GM19238 (cell line): Measurements from ENCODE around the gene PDE7B.
"Not testable (repeated sequence)": the region's sequence is repeated elsewhere in the genome, so short reads cannot be mapped to it uniquely, and the experiment has no call there.

ENCODE experiments used
- DNase-seq: peaks from one replicate; pipeline ENCODE4 v3.0.0; 2011; ENCODE audit warnings: low spot score; ENCODE audit not compliant: insufficient read length

The PDE7B gene

DNA sequence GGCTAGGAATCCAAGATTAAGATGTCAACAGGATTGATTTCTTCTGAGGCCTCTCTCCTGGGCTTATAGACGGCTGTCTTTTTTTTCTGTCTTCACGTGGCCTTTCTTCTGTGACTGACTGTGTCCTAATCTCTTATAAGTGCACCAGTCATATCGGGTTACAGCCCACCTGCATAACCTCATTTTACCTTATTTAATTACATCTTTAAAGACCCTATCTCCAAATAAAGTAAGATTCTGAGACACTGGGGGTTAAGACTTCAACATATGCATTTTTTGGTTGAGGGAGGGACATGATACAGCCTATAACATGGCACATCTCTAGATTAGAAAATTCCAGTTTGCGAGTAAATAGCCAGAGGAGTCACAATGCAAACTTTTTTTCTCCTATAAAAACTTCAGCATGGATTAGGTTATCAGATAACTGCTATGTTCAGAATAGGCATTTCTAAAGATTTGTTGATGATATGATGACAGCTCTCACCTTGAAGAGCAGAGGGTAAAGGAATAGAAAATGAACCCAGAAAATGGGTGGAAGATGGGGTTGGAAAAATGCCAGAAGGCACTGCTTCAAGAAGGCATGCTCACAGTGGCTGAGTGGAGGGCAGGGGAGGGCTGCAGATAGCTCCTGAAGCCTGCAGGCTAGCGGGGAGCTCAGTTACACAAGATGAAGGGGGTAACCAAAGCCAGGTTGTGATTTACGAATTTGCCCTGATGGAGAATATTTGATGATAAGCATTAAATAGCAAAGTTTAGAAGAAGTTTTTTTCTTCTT is 8.7 kb upstream of the PDE7B start:
- no peak for DNase-seq

DNA sequence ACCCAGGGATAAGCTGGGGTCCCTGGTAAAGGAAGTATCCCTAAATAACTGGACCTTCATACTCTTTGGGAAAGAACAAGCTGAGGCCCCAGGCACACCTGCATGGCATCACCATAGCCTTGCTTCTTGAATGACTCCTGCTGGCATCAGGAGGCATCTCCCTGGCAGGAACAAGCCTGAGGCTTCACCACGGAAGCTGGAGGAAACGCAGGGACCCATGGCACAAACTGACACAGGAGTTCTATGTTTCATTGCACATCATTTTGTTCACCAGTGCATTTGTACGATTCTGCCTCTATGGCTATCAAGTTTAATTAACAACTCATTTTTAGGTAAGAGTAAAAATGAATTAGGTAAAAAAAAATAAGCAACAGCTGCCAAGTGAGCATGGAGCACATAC is 619 bp upstream of the PDE7B start:
- no peak for DNase-seq

DNA sequence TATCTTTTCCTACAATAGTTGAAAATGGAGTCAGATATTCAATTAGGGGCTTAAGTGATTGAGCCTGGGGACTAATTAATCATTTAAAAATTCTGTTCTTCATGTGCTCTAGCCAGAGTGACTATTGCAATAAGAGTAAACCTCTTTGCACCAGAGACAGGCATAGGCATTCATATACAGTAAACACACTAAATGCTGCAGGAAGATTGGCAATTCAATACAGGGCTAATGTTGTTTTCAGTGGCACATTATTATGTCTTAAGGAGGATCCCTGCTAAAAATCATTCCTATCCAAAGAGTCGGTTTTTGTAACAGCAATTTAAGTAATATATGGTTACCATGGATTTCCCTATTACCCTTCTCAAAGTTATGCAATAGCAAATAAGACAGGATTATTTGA is 1.2 kb downstream of the PDE7B start:
- no peak for DNase-seq

DNA sequence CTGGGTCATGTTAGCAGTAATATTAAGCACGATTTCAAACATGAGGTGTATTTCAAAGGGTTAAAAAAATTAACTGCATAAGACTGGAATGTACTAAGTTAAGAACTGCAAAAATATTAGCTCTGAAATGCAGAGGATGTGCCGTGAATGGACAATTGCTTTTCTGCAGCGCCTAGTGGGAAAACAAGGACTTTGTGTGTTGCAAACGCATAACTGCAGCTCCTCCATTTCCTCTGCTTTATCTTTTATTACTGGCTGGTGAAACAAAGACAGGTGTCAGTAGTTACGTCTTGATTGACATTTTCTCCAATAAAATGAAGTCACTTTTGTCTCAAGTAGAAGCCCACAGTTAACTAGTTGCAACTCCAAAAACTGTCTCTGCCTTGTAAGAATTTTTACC is 1.7 kb downstream of the PDE7B start:
- no peak for DNase-seq

DNA sequence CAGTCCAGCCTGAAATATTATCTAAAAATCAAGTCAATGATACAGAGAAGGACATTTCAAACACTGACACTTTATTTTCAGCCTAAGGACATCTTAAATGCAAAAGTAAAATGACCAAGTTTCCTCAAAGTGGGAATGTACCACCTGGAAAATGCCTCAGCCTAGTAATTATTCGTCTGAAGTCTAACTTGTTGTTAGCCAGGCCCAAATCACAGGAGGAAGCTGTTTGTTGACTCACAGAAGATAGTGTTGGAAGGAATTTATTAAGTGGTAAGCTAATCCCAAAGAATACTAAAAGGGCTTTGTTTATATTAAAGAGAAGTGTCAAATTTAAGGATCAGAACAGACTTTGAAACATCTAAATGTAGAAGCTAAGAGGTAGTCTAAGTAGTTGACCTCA is 2.5 kb downstream of the PDE7B start:
- no peak for DNase-seq

DNA sequence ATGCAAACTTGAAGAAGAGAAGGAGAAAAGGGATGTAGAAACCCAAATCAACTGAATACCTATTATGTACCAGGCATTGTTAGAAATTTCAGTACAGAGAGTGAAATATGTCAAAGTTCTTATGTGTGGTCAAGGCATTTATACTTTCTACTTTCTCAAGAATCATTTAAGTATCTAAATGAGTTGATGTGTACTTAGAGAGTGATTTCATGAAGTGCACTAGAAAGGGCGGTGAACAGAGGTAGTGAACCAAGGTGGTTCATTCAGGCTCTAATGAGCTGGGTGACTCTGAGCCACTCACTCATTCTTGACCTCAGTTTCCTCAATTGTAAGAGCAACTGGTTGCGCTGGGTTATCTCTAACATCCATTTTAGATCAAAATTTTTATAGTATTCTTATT is 3.3 kb downstream of the PDE7B start:
- no peak for DNase-seq

DNA sequence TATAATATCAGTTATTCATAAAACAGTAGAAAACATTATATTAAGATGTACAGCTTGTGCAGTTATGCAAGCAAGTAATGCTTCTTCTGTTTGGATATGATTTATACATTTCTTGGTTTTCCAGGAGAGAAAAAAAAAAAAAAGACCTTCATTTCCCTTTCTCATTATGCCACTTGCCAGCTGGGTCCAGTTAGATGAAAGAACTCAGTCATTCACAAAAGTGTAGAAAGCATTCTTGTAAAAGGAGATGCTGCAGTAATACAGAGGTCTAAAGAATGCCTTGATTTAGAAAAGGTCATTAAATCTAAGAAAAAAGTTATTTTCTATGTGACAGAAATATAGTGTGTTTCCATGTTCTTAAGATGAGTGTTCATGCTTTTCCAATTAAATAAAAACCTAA is 7.4 kb downstream of the PDE7B start:
- DNase-seq: no peak

DNA sequence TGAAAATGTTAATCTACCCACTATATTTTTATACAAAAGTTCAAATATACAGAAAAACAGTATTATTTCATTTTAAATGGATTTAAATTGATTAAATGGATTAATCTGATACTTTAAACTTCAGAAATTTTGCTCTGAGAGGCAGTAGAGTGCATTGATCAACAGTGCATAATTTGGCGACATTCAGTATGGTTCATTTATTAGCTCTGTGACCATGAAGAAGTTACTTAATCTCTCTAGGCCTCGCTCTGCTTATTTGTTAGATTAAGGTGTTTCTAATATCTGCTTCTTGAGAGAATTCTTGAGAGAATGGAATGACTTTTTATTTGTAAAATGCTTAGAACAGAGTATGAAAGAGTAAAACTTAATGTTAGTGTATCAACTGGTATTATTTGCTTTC is 8.9 kb downstream of the PDE7B start:
- DNase-seq: no peak

DNA sequence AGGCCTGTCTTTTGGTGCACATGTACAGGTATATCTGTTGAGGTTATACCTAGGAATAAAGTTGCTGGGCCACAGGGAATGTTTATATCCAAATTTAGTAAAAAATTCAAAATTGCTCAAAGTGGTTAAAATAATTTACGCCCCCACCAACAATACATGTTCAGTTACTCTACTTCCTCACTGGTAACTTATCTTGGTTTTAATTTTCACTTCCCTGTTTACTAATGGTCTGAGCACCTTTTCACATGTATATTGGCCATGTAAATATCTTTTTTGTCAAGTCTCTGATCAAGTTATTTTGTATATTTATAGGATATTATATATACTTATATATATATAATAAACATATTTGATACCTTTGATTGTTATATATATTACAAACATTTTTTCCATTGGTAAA is 9.7 kb downstream of the PDE7B start:
- DNase-seq: no peak

DNA sequence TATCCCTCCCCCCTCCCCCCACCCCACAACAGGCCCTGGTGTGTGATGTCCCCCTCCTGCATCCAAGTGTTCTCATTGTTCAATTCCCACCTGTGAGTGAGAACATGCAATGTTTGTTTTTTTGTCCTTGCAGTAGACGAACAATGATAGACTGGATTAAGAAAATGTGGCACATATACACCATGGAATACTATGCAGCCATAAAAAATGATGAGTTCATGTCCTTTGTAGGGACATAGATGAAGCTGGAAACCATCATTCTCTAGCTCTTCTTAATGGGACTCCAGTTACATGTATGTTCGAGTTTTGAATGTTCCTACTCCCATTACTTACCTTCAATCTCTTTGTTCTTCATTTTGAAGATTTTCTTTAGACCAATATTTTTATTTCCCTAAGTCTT is 13.4 kb downstream of the PDE7B start:
- not testable (repeated sequence) for DNase-seq

DNA sequence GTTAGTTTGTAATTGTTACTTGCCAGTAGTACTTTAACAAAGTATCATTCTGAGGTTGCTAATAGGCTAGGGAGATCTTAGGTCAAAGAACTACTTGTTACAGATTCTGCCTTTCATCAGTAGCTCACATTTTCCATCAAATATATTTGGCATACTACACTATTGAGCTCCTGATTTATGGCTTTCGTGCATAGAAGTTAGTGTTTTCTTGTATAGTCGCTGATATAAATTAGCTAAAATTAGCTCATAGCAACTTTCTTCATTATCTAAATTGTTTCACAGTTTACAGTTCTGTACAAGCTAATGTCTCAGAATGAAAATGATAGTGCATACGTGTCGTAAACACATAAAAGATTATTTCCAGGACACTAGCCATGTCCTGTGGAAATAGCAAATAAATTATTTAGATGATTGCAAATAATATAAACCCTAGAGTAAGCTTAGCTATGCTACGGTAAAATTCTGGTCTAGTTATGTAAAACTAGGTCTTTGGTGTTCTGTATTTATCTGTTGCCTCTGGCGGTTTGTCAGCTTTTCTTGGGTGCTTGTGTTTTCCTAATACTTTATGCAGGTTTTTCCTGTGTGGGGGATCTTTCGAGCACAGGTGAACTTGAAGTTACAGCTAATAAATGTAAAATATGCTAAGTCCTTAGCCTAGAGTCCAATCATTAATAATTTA is 15.1 kb downstream of the PDE7B start:
- DNase-seq: no peak

DNA sequence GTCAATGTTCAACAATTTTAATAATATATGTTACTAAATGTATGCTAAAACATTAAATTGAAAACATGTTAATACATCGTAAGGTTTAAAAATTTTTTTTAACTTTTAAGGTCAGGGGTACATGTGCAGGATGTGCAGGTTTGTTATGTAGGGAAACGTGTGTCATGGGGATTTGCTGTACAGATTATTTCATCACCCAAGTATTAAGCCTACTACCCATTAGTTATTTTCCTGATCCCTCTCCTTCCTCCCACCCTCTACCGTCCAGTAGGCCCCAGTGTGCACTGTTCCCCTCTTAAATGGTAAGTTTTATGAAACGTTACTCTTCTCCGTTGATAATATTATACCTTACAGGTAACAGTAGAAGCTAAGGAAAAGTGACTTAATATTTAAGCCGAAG is 15.8 kb downstream of the PDE7B start:
- DNase-seq: no peak

DNA sequence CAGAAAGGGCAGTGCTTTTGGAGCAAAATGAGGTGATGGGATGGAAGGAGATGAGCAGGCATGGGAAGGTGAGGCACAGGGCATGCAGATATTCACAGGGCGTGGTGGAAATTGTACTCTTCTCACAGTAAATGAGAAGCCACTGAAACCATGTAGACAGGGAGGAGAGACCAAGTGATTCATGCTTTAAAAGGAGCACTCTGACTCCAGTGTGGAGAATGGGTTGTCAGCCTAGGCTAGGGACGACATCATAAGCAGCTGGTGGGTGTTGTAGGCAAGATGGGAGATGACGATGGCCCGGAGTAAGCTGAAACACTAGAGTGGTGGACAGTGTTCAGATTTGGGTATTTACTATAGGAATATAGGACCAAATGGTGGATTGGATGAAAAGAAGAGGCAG is 18.4 kb downstream of the PDE7B start:
- no peak for DNase-seq

DNA sequence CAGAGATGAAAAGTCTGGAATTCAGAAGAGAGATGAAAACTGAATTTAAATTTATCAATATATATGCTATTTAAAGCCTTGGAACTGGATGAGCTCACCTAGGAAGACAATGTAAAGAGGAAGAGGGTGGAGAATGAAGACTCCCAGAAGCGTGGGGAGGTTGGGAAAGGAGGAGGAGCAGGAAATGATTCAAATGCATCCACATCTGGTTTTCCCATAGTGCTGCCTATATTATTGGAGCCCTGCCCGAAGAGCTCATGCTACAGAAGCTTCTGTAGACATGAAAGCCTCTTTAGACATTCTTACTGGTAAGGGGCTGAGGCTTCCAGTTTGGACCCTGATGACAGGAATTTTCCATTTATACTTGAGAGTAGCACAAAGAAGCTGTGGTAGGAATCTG is 19.2 kb downstream of the PDE7B start:
- DNase-seq: no peak

DNA sequence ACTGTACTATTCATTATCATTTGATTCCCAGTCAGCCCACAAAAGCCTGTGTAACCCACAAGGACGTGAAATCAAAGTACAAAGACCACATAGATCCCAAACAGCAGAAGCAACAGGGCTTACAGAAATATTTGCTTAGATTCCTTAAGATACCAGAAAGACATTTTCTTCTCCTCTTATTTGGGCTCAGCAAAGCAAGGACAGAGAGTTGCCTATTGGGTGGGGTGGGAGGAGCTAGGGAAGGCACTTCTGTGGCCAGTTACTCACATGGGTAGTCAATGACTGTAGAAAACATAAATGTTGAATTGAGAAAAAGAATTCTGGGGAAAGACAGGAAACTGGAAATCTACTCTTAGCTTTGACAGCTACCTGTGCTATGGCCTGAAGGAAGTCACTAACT is 19.8 kb downstream of the PDE7B start:
- DNase-seq: no peak

DNA sequence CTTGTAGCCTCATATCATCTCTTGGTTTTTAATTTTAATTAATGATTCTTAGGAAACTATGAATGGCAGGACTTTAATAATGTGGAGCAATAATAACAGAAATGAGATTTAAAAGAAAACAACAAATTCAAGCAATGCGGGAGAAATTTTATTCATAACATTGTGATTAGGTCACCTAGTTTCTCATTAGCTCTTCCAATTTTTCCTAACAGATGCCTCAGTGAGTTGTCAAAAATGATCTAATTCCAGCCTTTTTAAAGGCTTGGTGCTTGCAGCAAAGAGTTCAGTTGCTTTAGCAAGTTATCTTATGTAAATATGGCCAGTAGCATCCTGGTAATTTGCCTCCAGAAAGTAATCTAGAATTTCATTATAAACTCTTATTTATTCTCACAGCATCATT is 20.4 kb downstream of the PDE7B start:
- DNase-seq: no peak

DNA sequence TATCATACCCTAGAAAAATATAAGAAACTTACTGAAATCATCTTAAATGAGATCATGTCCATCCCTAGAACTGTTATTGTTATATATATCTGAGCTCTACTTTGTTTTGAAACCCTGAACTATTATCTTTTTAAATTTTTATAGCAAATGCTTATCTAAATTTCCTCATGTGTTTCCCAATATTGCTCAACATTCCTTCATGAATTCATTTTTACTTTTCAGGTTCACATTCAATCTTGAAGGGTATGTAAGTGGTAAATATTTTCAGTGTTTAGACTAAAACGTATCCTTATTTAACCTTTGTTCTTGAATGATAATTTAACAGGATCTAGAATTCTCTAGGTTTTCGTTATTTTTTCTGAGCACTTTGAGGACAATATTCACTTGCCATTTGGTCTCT is 23.9 kb downstream of the PDE7B start:
- no peak for DNase-seq

DNA sequence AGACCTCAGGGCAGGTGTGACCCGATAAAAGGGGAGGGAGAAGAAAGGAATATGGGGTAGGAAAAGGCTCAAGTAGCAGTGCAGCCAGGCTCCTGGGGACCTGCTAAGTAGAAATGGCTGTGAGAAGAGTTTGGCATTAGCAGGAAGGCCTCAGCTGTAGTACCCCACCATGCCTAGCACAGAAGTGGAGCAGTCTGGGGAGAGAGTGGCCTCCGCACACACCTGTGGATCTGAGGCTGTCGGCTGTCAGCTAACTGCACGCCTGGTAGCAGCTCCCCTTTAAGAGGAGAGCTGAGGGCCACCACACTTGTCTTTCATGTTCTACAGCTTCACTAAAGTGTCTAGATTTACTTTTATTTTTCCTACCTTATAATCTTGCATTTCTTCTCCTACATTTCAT is 24.6 kb downstream of the PDE7B start:
- DNase-seq: no peak

DNA sequence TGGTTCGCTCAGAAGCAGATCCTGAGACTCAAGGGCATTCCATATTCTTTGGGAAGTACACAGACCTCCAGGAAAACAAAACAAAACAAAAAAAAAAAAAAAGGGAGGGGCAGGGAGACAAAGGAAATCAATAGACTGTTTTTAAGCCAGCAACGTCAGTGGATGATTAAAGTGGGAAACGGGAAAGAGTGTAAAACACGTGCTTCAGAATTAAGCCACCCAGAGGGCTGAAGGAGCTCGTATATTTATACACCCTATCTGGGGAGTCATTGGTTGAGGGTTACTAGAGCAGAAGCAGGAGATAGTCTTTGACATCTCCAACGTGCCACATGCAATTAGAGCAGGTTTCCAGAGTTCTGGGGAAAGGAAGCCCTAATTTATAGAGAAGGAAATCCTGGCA is 26.2 kb downstream of the PDE7B start:
- no peak for DNase-seq

DNA sequence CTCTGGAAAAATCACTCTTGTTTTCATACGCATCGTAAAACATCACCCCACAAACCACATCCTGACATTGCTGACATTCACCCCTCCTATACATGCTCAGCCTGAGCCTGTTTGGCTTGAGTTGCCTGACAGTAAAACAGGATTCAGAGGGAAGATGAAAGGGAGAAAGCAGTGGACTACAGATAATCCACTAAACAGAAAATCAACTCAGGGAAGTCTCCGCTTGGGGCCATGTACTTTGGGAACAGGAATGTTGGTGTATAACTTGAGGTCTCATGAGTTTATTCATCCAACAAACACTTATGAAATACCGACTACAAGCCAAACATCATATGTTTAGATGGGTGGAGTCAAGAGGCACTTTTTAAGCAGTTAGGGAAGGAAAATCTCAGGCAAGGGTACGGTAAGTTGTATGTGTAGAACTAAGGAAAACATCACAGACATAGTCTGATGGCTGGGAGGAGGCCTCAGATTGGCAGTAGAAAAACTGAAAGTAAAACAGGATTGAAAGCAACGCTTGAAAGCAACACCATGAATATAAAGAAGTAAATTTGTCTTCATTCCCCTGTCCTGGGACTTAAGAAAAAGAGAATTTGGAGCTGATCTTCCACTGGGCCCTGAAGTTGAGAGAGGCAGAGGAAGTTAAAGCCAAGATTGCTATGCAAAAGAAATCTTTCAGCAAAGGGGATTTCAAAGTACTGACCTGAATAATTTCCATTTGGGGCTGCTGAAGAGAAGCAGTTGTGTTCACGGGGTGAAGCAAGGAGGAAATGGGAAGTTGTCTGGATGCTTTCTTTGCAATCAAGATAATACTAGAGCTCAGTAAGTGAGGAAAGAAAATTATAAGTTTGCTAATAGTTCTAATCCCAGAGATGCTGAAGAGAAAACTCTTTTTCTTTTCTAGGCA is 28.8 kb downstream of the PDE7B start:
- DNase-seq: peak; percentile 20

DNA sequence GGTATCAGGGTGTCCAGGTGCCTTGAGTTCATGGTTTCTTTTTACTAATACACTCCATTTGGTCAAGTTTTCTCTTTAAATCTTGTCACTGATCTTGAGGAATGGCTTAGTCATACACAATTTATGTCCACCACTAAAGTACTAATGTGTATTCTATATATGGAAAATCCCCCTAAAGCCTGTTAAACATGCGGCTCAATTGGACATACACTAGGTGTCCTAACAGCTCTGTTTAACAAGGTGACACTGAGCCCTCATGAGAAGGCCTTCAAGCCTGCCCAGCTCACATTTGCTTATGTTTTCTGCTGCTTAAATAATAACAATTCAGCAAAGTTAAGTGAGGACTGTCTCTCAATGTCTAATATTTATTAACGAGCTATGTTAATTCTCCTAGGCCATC is 31.5 kb downstream of the PDE7B start:
- DNase-seq: no peak

DNA sequence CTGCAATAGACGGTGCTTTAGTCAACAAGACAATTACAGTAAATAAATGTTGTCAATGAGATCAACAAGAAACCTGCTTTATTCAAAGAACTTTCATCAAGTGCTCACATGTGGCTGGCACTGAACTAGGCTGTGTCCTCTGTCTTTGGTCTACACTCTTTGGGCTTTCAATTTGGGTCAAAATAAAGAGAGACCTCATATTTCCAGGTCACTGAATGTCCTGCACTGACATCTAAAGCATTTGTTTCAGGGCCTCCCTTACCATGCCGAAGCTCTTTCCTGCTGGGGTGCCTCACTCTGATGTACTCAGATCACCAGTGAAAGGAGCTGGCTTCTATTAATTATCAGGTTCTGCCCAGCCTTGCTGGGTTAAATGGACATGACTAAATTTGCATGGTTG is 32.0 kb downstream of the PDE7B start:
- no peak for DNase-seq
